Measurements from ENCODE around the gene NDST3. TPM values are rescaled to one million over a fixed set of nuclear protein-coding genes. Genes with fewer than 3 reads are reported as not detected.
"Not testable (repeated sequence)": the region's sequence is repeated elsewhere in the genome, so short reads cannot be mapped to it uniquely, and the experiment has no call there.

The NDST3 gene
- polyA plus RNA-seq, 4 donors, result 2.9 to 10.8 (median 3.6) TPM

GRCh38 chr4:118290951-118291350, 256.7 kb downstream of the NDST3 start:
- DNase-seq (ENCODE audit: low read depth in 4 of 4, low spot score in 3 of 4), result no peak

GRCh38 chr4:118296729-118297128, 262.4 kb downstream of the NDST3 start:
- DNase-seq (ENCODE audit: low read depth in 4 of 4, low spot score in 3 of 4), result no peak

GRCh38 chr4:118299619-118300018, 265.3 kb downstream of the NDST3 start:
- not testable (repeated sequence) for DNase-seq (ENCODE audit: low read depth in 4 of 4, low spot score in 3 of 4)

GRCh38 chr4:118307643-118308042, 273.4 kb downstream of the NDST3 start:
- no peak for DNase-seq (ENCODE audit: low read depth in 4 of 4, low spot score in 3 of 4)
